ENCODE measurements around the gene USH1G. TPM values are rescaled to one million over a fixed set of nuclear protein-coding genes. Genes with fewer than 3 reads are reported as not detected.

USH1G gene
- polyA plus RNA-seq, 3 donors from 2014 or later: not detected

GRCh38 chr17:74866198-74866835 lies 56.7 kb downstream of the USH1G start:
- Mint-ChIP-seq H3K9me3 (no peaks in the 10 kb centered on the region), H3K4me3 (no peak overlapping the region), H3K4me1 (peaks cover 0 to 11% of the 10 kb centered on the region in 2 donors), H3K36me3 (peaks cover 0 to 3% (median 0%) of the 10 kb centered on the region in 3 donors), H3K27ac (no peak overlapping the region), H3K27me3 (ENCODE audit: low read depth in 3 of 3) (peaks cover 4 to 18% (median 9%) of the 10 kb centered on the region in 3 donors)
- no peak for DNase-seq

Other genes with a start within 250 kb of the USH1G start
- gene CD300LF, start 210.3 kb downstream of the USH1G start, polyA plus RNA-seq: 1 to 10 TPM; 1.9 to 4.2 (median 2.0) TPM
- 100 to 1,000 TPM; 208 to 218 (median 212) TPM for gene RAB37, start 186.0 kb downstream of the USH1G start, polyA plus RNA-seq
- gene NHERF1, start 174.6 kb downstream of the USH1G start, polyA plus RNA-seq: 1,000 to 10,000 TPM in 1 of 3 donors, 100 to 1,000 TPM in 2; 566 to 1,121 (median 751) TPM
- gene NAT9, start 146.9 kb downstream of the USH1G start, polyA plus RNA-seq: 10 to 100 TPM in 1 of 3 donors, 1 to 10 TPM in 2; 4.3 to 11.2 (median 6.3) TPM
- under 1 TPM in 1 of 3 donors, not detected in 2; 0.66 TPM for gene GRIN2C, start 63.4 kb downstream of the USH1G start, polyA plus RNA-seq
- gene FDXR, start 50.3 kb downstream of the USH1G start, polyA plus RNA-seq: 10 to 100 TPM in 1 of 3 donors, 1 to 10 TPM in 2; 3.9 to 10.3 (median 8.0) TPM
- not detected for gene FADS6, start 29.6 kb downstream of the USH1G start, polyA plus RNA-seq
- gene OTOP2, start 1.0 kb upstream of the USH1G start, polyA plus RNA-seq: not detected
- not detected for gene OTOP3, start 12.6 kb upstream of the USH1G start, polyA plus RNA-seq
- gene HID1, start 49.5 kb upstream of the USH1G start, polyA plus RNA-seq: under 1 TPM in 2 of 3 donors, not detected in 1; 0.34 to 0.94 TPM
- not detected for gene CDR2L, start 64.4 kb upstream of the USH1G start, polyA plus RNA-seq
- 10 to 100 TPM; 32.4 to 52.3 (median 47.1) TPM for gene MRPL58, start 89.4 kb upstream of the USH1G start, polyA plus RNA-seq
- gene ATP5PD, start 123.7 kb upstream of the USH1G start, polyA plus RNA-seq: 100 to 1,000 TPM; 257 to 366 (median 261) TPM
- gene KCTD2, start 124.0 kb upstream of the USH1G start, polyA plus RNA-seq: 1 to 10 TPM; 2.3 to 6.0 (median 4.4) TPM
- 1 to 10 TPM; 1.5 to 2.1 (median 1.5) TPM for gene SLC16A5, start 164.7 kb upstream of the USH1G start, polyA plus RNA-seq
- gene ARMC7, start 186.7 kb upstream of the USH1G start, polyA plus RNA-seq: 1 to 10 TPM in 2 of 3 donors, under 1 TPM in 1; 0.57 to 7.5 (median 3.5) TPM
- 100 to 1,000 TPM in 1 of 3 donors, 10 to 100 TPM in 2; 80.3 to 111 (median 88.8) TPM for gene NT5C, start 208.5 kb upstream of the USH1G start, polyA plus RNA-seq
- gene JPT1, start 231.3 kb upstream of the USH1G start, polyA plus RNA-seq: 100 to 1,000 TPM; 105 to 168 (median 133) TPM